ENCODE measurements around the gene APLF.
"Not testable (repeated sequence)": the region's sequence is repeated elsewhere in the genome, so short reads cannot be mapped to it uniquely, and the experiment has no call there.

Gene APLF

GRCh38 chr2:68537011-68537410 is 69.6 kb downstream of the APLF start:
- DNase-seq, result no peak

- peak; percentile 3 for DNase-seq
Measured at GRCh38 chr2:68537809-68538208, 70.4 kb downstream of the APLF start.

GRCh38 chr2:68544811-68545210 is 77.4 kb downstream of the APLF start:
- no peak for DNase-seq

- DNase-seq, result no peak
Measured at GRCh38 chr2:68548396-68548795, 81.0 kb downstream of the APLF start.

- no peak for DNase-seq
Measured at GRCh38 chr2:68553098-68553497, 85.7 kb downstream of the APLF start.

- DNase-seq, result not testable (repeated sequence)
Measured at GRCh38 chr2:68555425-68556206, 88.2 kb downstream of the APLF start.

GRCh38 chr2:68556381-68556780 is 89.0 kb downstream of the APLF start:
- DNase-seq, result no peak

GRCh38 chr2:68558576-68558975 is 91.2 kb downstream of the APLF start:
- no peak for DNase-seq

- no peak for DNase-seq
Measured at GRCh38 chr2:68559692-68560091, 92.3 kb downstream of the APLF start.

- no peak for DNase-seq
Measured at GRCh38 chr2:68560545-68560944, 93.2 kb downstream of the APLF start.

GRCh38 chr2:68561372-68561771 is 94.0 kb downstream of the APLF start:
- no peak for DNase-seq

- no peak for DNase-seq
Measured at GRCh38 chr2:68562934-68563333, 95.5 kb downstream of the APLF start.

- DNase-seq, result no peak
Measured at GRCh38 chr2:68564426-68564825, 97.0 kb downstream of the APLF start.

GRCh38 chr2:68565273-68565672 is 97.9 kb downstream of the APLF start:
- no peak for DNase-seq

GRCh38 chr2:68565858-68566257 is 98.5 kb downstream of the APLF start:
- DNase-seq, result no peak

- DNase-seq, result no peak
Measured at GRCh38 chr2:68566362-68566761, 99.0 kb downstream of the APLF start.

- DNase-seq, result no peak
Measured at GRCh38 chr2:68568116-68568515, 100.7 kb downstream of the APLF start.

- no peak for DNase-seq
Measured at GRCh38 chr2:68569604-68570003, 102.2 kb downstream of the APLF start.

GRCh38 chr2:68570434-68570833 is 103.0 kb downstream of the APLF start:
- DNase-seq, result not testable (repeated sequence)

GRCh38 chr2:68574202-68574791 is 106.9 kb downstream of the APLF start:
- DNase-seq, result no peak

GRCh38 chr2:68577183-68577582 is 109.8 kb downstream of the APLF start:
- DNase-seq, result no peak

- DNase-seq, result no peak
Measured at GRCh38 chr2:68579689-68580088, 112.3 kb downstream of the APLF start.

- no peak for DNase-seq
Measured at GRCh38 chr2:68588589-68588988, 121.2 kb downstream of the APLF start.

GRCh38 chr2:68589963-68590362 is 122.6 kb downstream of the APLF start:
- DNase-seq, result no peak

- no peak for DNase-seq
Measured at GRCh38 chr2:68590702-68591101, 123.3 kb downstream of the APLF start.

Data from T1000 (cell line).